ENCODE measurements around the gene TMEM221. TPM values are rescaled to one million over a fixed set of nuclear protein-coding genes. Genes with fewer than 3 reads are reported as not detected.

The TMEM221 gene
- total RNA-seq, 4 donors from 2014 or later = 0.21 to 2.0 (median 0.30) TPM; not detected in 1

- no peaks in the 10 kb centered on the region for H3K9me3 ChIP-seq
- no peaks in the 10 kb centered on the region for H3K36me3 ChIP-seq
- peak overlapping the region; percentile 49 to 83 (median 78) for H3K27ac ChIP-seq
- TF ChIP-seq POLR2A (IDR thresholded peaks at IDR 0.05) (no peak), CTCF (IDR thresholded peaks at IDR 0.05) (no peak), EP300 (IDR thresholded peaks at IDR 0.05) (no peak)
- H3K4me3 ChIP-seq = peak overlapping the region; percentile 27 to 49 (median 36)
- H3K27me3 ChIP-seq = peaks cover 0 to 18% of the 10 kb centered on the region in 2 donors
- no peak for DNase-seq (ENCODE audit: low spot score in 2 of 2)
- peaks cover 0 to 29% (median 9%) of the 10 kb centered on the region in 4 donors for H3K4me1 ChIP-seq
- WGBS, 2 donors = 73 to 85% methylated on average over 7 of the region's 7 CpGs
Measured at GRCh38 chr19:17404621-17405249, 43.7 kb downstream of the TMEM221 start.

DNA sequence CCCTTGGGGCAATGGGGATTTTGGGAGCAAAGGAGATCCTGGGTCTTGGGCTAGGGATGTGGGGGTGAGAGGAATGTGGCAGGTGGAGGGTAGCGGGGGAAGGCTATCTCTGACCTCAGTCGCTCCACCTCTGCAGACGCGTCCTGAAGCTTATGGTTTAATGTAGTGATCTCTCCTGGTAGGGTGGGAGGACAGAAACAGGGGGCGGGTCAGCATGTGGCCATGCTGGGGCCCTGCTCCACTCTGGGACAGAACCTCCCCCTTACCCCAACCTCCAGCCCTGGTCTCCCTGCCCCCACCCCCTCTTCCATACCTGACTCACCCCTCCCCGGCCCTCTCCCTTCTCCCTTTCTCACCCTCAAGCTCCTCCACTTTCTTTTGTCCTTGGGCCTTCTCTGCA, 44.5 kb downstream of the TMEM221 start:
- WGBS, 2 donors = 68 to 79% methylated on average over 6 of the region's 6 CpGs
- Histone ChIP-seq H3K4me1 (peaks cover 0 to 29% (median 9%) of the 10 kb centered on the region in 4 donors), H3K4me3 (peak overlapping the region in 2 of 4 donors; percentile 28 to 49), H3K27ac (peak overlapping the region in 3 of 4 donors; percentile 38 to 83 (median 80)), H3K9me3 (no peaks in the 10 kb centered on the region), H3K27me3 (peaks cover 0 to 18% of the 10 kb centered on the region in 2 donors), H3K36me3 (no peaks in the 10 kb centered on the region)
- TF ChIP-seq POLR2A (IDR thresholded peaks at IDR 0.05) = no peak
- TF ChIP-seq CTCF (IDR thresholded peaks at IDR 0.05) = no peak
- no peak for TF ChIP-seq EP300 (IDR thresholded peaks at IDR 0.05)
- DNase-seq (ENCODE audit: low spot score in 2 of 2) = no peak

DNA sequence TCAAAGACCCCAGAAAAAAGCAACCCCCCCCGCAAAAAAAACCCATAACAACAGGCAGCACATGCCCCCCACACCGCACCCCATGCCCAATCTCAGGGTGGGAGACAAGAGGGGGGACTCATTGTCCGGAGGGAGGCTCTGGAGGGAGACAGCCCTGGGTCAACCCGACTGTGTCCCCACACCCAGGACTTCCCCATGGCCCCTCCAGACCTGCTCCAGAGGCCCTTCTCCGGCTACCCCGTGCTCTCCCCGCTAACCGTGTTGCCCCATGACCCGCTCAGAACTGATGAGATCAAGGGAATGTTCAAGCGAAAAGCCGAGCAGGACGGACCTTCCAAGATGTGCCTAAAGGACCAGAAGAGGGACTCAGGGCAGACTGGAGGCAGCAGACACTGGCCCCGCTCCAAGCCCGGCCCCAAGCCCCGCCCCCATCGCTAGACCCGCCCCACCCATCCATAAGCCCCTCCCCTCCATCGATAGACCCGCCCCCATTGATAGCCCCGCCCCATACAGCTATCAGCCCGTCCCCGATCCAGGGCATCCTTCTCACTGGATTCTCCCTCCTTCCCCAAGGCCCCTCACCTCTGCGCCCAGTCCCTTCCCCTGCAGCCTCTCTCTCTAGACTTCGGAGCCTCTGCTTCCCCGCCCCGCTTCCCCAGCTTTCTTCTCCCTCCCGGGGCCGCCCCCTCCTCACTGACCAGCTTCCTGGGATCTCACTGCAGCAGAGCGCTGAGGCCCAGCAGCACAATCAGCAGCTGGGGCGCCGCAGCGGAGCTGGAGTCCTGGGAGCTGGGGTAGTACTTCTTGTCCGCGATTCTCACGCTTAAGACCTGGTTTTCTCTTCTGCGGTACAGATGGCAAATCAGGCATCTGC, 45.2 kb downstream of the TMEM221 start:
- TF ChIP-seq POLR2A (IDR thresholded peaks at IDR 0.05) (no peak), EP300 (IDR thresholded peaks at IDR 0.05) (no peak), CTCF (IDR thresholded peaks at IDR 0.05) (no peak)
- peak overlapping the region in 1 of 4 donors; percentile 49 for H3K4me3 ChIP-seq
- no peaks in the 10 kb centered on the region for H3K9me3 ChIP-seq
- no peak for DNase-seq (ENCODE audit: low spot score in 2 of 2)
- no peaks in the 10 kb centered on the region for H3K36me3 ChIP-seq
- peaks cover 0 to 18% of the 10 kb centered on the region in 2 donors for H3K27me3 ChIP-seq
- peaks cover 0 to 29% (median 9%) of the 10 kb centered on the region in 4 donors for H3K4me1 ChIP-seq
- 37 to 47% methylated on average over 16 to 32 of the region's 36 CpGs for WGBS, 2 donors
- H3K27ac ChIP-seq = peak overlapping the region in 1 of 4 donors; percentile 80

DNA sequence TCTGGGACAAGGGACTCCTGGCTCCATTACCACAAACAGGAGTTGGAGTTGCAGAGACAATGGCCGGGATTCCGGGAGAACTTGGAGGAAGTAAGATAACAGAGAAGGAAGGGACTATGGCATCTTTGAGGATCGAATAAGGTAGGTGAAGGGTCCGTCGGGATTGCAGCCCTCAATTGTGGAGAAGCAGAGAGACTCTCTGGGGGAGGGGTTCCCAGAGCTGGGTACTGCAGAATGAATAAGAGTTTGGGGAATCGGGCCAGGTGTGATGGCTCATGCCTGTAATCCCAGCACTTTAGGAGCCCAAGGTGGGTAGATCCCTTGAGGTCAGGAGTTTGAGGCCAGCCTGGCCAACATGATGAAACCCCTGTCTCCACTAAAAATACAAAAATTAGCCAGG, 46.8 kb downstream of the TMEM221 start:
- 78 to 91% methylated on average over 6 of the region's 6 CpGs for WGBS, 2 donors
- Histone ChIP-seq H3K9me3 (no peaks in the 10 kb centered on the region), H3K36me3 (no peaks in the 10 kb centered on the region), H3K27ac (no peak overlapping the region), H3K4me3 (no peak overlapping the region), H3K4me1 (peaks cover 0 to 28% (median 7%) of the 10 kb centered on the region in 4 donors), H3K27me3 (peaks cover 0 to 18% of the 10 kb centered on the region in 2 donors)
- DNase-seq (ENCODE audit: low spot score in 2 of 2) = no peak
- no peak for TF ChIP-seq EP300 (IDR thresholded peaks at IDR 0.05)
- TF ChIP-seq POLR2A (IDR thresholded peaks at IDR 0.05) = no peak
- no peak for TF ChIP-seq CTCF (IDR thresholded peaks at IDR 0.05)

All from tibial nerve (tissue), 4 donors.